ENCODE data around the gene PSMD13. TPM values are rescaled to one million over a fixed set of nuclear protein-coding genes. Genes with fewer than 3 reads are reported as not detected.

Gene PSMD13
- total RNA-seq, 2 experiments from 2014 or later = 210 to 214 TPM

GRCh38 chr11:272195-272930 is 35.6 kb downstream of the PSMD13 start:
- Mint-ChIP-seq H3K4me1 (ENCODE audit: low read depth) (peaks cover 35% of the 10 kb centered on the region), H3K27me3 (no peaks in the 10 kb centered on the region), H3K9me3 (peaks cover 12% of the 10 kb centered on the region), H3K4me3 (no peak overlapping the region), H3K27ac (no peak overlapping the region), H3K36me3 (peaks cover 9% of the 10 kb centered on the region)
- CTCF ChIA-PET = interaction anchor here (1.0 kb wide), 1 partner anchor 9 kb away, joined by 4 read pairs; no protein-coding TSS in a partner anchor
- DNase-seq = peak; percentile 7
- intact Hi-C loops (cut with micrococcal nuclease) = no loop called here
- POLR2A ChIA-PET = no interaction called here

GRCh38 chr11:272931-273198 is 36.1 kb downstream of the PSMD13 start:
- H3K9me3 Mint-ChIP-seq = peaks cover 12% of the 10 kb centered on the region
- peaks cover 36% of the 10 kb centered on the region for H3K4me1 Mint-ChIP-seq (ENCODE audit: low read depth)
- H3K27ac Mint-ChIP-seq = no peak overlapping the region
- no peaks in the 10 kb centered on the region for H3K27me3 Mint-ChIP-seq
- intact Hi-C loops (cut with micrococcal nuclease) = no loop called here
- DNase-seq = no peak
- ChIA-PET CTCF (interaction anchor here (0.6 to 2.1 kb wide), 2 partner anchors 32 to 86 kb away, joined by 3 to 6 read pairs; no protein-coding TSS in a partner anchor), POLR2A (no interaction called here)
- no peak overlapping the region for H3K4me3 Mint-ChIP-seq
- peaks cover 9% of the 10 kb centered on the region for H3K36me3 Mint-ChIP-seq

DNA sequence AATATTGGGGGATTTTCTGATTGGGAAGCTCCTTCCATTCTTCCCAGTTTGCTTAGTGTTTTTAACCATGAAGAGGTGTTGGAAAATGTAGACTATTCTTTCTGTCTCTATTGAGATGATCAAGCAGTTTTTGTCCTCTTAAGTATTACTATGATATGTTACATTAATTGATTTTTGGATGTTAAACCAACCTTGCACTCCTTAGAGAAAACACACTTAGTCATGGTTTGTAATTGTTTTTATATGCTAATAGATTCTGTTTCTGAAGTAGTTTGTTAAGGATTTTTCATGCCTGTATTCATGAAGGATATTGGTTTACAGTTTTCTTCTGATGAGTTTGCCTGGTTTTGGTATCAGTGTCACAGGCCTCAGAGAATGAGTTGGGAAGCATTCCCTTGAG is 39.4 kb downstream of the PSMD13 start:
- Mint-ChIP-seq H3K9me3 (peaks cover 12% of the 10 kb centered on the region), H3K4me3 (no peak overlapping the region), H3K27me3 (peaks cover 9% of the 10 kb centered on the region), H3K27ac (no peak overlapping the region), H3K4me1 (ENCODE audit: low read depth) (peaks cover 26% of the 10 kb centered on the region), H3K36me3 (peaks cover 8% of the 10 kb centered on the region)
- CTCF ChIA-PET = interaction anchor here (0.8 kb wide), 1 partner anchor 10 kb away, joined by 3 read pairs; no protein-coding TSS in a partner anchor
- DNase-seq = no peak
- intact Hi-C loops (cut with micrococcal nuclease) = no loop called here
- POLR2A ChIA-PET = no interaction called here

GRCh38 chr11:278001-278951 is 41.5 kb downstream of the PSMD13 start, which contains the start of gene NLRP6:
TSS of gene NLRP6 (plus strand) at chr11:278407. CDS start at chr11:278570, 163 bp downstream.
- no peak for DNase-seq
- H3K27ac Mint-ChIP-seq = peak within 1 kb of the TSS; percentile 63
- peak within 1 kb of the TSS; percentile 76 for H3K4me3 Mint-ChIP-seq
- peaks cover 18% of the 10 kb centered on the region for H3K27me3 Mint-ChIP-seq
- ChIA-PET POLR2A (interaction anchor here (1.0 to 1.3 kb wide), 4 partner anchors 9 to 38 kb away, joined by 3 to 4 read pairs (median 3); no protein-coding TSS in a partner anchor), CTCF (interaction anchor here (0.8 to 9.1 kb wide), 3 partner anchors 27 to 39 kb away, joined by 3 to 57 read pairs (median 4); no protein-coding TSS in a partner anchor)
- H3K4me1 Mint-ChIP-seq (ENCODE audit: low read depth) = peaks cover 45% of the 10 kb centered on the region
- intact Hi-C loops (cut with micrococcal nuclease) = no loop called here
- H3K36me3 Mint-ChIP-seq = peaks cover 10% of the 10 kb centered on the region
- peaks cover 12% of the 10 kb centered on the region for H3K9me3 Mint-ChIP-seq

DNA sequence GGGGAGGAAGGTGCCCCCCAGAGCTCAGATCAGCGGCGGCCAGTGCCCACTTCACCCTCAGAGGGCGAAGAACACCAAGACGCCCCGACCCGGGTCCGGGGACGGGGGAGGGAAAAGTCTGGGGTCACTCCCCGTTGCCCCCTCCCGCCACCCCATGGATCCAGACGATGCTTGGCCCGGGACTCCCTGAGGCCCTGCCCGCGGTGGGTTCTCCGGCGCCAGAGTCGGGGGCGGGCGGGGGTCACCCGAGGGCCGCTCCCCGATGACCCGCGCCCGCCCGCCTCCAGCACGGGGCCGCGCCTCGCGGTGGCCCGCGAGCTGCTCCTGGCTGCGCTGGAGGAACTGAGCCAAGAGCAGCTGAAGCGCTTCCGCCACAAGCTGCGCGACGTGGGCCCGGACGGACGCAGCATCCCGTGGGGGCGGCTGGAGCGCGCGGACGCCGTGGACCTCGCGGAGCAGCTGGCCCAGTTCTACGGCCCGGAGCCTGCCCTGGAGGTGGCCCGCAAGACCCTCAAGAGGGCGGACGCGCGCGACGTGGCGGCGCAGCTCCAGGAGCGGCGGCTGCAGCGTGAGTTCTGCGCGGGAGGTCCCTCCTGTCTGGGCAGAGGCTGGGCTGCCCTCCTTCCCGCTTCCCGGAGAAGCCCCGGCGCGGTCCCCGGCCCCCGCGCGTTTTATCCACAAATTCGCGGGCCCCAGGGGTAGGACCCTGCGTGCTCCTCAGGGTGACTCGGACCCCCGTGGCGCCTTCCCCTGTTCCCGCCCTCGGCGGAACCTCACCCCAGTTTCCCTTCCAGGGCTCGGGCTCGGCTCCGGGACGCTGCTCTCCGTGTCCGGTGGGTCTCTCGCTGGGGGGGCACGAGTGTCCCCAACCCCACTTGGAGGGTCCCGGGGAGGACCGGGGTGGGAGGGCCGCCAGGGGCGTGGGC is 42.5 kb downstream of the PSMD13 start:
- Mint-ChIP-seq H3K4me1 (ENCODE audit: low read depth) (peaks cover 50% of the 10 kb centered on the region), H3K36me3 (peaks cover 10% of the 10 kb centered on the region), H3K27ac (peak overlapping the region; percentile 63), H3K9me3 (peaks cover 12% of the 10 kb centered on the region), H3K4me3 (peak overlapping the region; percentile 76), H3K27me3 (peaks cover 18% of the 10 kb centered on the region)
- intact Hi-C loops (cut with micrococcal nuclease) = no loop called here
- peak; percentile 30 for DNase-seq
- CTCF ChIA-PET = interaction anchor here (0.7 to 9.1 kb wide), 8 partner anchors 11 to 162 kb away, joined by 3 to 57 read pairs (median 3); partner anchors contain the start of genes ANO9 and BET1L
- POLR2A ChIA-PET = interaction anchor here (1.0 to 1.4 kb wide), 5 partner anchors 8 to 72 kb away, joined by 3 to 4 read pairs (median 3); partner anchors contain the start of genes BET1L and RIC8A

DNA sequence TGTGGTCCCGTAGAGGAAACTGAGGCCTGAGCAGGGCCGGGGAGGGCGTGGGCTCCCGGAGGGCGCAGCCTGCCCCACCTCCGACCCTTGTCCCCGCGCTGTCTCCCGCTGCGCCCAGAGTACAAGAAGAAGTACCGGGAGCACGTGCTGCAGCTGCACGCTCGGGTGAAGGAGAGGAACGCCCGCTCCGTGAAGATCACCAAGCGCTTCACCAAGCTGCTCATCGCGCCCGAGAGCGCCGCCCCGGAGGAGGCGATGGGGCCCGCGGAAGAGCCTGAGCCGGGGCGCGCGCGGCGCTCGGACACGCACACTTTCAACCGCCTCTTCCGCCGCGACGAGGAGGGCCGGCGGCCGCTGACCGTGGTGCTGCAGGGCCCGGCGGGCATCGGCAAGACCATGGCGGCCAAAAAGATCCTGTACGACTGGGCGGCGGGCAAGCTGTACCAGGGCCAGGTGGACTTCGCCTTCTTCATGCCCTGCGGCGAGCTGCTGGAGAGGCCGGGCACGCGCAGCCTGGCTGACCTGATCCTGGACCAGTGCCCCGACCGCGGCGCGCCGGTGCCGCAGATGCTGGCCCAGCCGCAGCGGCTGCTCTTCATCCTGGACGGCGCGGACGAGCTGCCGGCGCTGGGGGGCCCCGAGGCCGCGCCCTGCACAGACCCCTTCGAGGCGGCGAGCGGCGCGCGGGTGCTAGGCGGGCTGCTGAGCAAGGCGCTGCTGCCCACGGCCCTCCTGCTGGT is 43.4 kb downstream of the PSMD13 start:
- H3K27ac Mint-ChIP-seq = peak overlapping the region; percentile 54
- intact Hi-C loops (cut with micrococcal nuclease) = no loop called here
- ChIA-PET POLR2A (interaction anchor here (0.9 to 1.4 kb wide), 3 partner anchors 35 to 75 kb away, joined by 3 read pairs; partner anchors contain the start of genes BET1L and RIC8A), CTCF (interaction anchor here (0.7 to 9.1 kb wide), 13 partner anchors 9 to 555 kb away, joined by 3 to 57 read pairs (median 3); partner anchors contain the start of genes ANO9 and BET1L)
- peaks cover 10% of the 10 kb centered on the region for H3K36me3 Mint-ChIP-seq
- H3K4me3 Mint-ChIP-seq = peak overlapping the region; percentile 68
- H3K9me3 Mint-ChIP-seq = peaks cover 12% of the 10 kb centered on the region
- DNase-seq = peak; percentile 62
- H3K4me1 Mint-ChIP-seq (ENCODE audit: low read depth) = peaks cover 50% of the 10 kb centered on the region
- peaks cover 18% of the 10 kb centered on the region for H3K27me3 Mint-ChIP-seq

- Mint-ChIP-seq H3K4me3 (peak overlapping the region; percentile 74), H3K36me3 (peaks cover 10% of the 10 kb centered on the region), H3K27me3 (peaks cover 18% of the 10 kb centered on the region), H3K27ac (peak overlapping the region; percentile 65), H3K9me3 (peaks cover 11% of the 10 kb centered on the region), H3K4me1 (ENCODE audit: low read depth) (peaks cover 50% of the 10 kb centered on the region)
- CTCF ChIA-PET = interaction anchor here (0.8 to 9.1 kb wide), 10 partner anchors 9 to 554 kb away, joined by 3 to 57 read pairs (median 3); no protein-coding TSS in a partner anchor
- POLR2A ChIA-PET = interaction anchor here (0.9 to 1.4 kb wide), 2 partner anchors 74 kb away, joined by 3 read pairs; partner anchors contain the start of genes BET1L and RIC8A
- intact Hi-C loops (cut with micrococcal nuclease) = no loop called here
- DNase-seq = peak; percentile 59
Observed at GRCh38 chr11:280706-281485, 44.1 kb downstream of the PSMD13 start.

DNA sequence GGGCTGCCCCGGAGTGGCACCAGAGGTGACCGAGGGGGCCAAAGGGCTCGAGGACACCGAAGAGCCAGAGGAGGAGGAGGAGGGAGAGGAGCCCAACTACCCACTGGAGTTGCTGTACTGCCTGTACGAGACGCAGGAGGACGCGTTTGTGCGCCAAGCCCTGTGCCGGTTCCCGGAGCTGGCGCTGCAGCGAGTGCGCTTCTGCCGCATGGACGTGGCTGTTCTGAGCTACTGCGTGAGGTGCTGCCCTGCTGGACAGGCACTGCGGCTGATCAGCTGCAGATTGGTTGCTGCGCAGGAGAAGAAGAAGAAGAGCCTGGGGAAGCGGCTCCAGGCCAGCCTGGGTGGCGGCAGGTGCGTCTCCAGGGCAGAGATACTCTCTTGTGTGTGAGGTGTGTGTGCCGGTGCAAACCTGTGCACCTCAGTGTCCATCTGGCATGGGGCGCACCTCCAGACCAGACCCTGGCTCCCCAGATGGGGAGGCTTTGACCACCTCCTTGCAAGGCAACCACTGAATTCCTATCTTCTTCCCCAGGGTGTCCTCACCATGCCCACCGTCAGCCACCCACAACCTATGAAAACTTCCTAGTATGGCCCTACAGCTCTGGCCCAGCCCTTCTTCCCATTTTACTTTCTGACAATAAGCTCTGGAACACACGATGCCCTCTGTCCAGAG is 44.8 kb downstream of the PSMD13 start:
- intact Hi-C loops (cut with micrococcal nuclease) = no loop called here
- no peak for DNase-seq
- Mint-ChIP-seq H3K36me3 (peaks cover 5% of the 10 kb centered on the region), H3K4me3 (peak overlapping the region; percentile 74), H3K27me3 (peaks cover 18% of the 10 kb centered on the region), H3K4me1 (ENCODE audit: low read depth) (peaks cover 49% of the 10 kb centered on the region), H3K9me3 (peaks cover 4% of the 10 kb centered on the region), H3K27ac (peak overlapping the region; percentile 53)
- ChIA-PET CTCF (interaction anchor here (0.8 to 9.1 kb wide), 11 partner anchors 10 to 553 kb away, joined by 3 to 57 read pairs (median 3); no protein-coding TSS in a partner anchor), POLR2A (no interaction called here)

DNA sequence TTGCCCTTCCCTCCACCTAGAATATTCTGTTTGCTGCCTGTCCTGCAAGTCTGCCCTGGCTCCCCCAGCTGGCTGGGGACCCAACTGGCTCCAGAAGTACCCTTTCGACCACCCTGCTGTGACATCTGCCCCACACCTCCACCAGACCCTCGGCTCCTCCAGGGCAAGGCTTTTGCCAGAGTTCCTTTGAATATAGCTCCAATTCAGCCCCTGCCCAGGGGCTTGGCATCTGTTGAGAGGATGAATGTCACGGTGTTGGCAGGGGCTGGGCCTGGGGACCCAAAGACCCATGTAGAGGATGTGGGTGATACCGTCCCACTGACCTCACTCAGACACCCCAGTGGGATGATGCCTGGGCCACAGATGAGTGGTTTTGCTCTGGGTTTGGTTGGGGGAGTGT is 45.4 kb downstream of the PSMD13 start:
- H3K9me3 Mint-ChIP-seq = no peaks in the 10 kb centered on the region
- peaks cover 50% of the 10 kb centered on the region for H3K4me1 Mint-ChIP-seq (ENCODE audit: low read depth)
- CTCF ChIA-PET = interaction anchor here (1.0 to 9.1 kb wide), 6 partner anchors 11 to 62 kb away, joined by 3 to 57 read pairs (median 4); no protein-coding TSS in a partner anchor
- peak overlapping the region; percentile 74 for H3K4me3 Mint-ChIP-seq
- intact Hi-C loops (cut with micrococcal nuclease) = no loop called here
- H3K27ac Mint-ChIP-seq = peak overlapping the region; percentile 53
- POLR2A ChIA-PET = no interaction called here
- peaks cover 18% of the 10 kb centered on the region for H3K27me3 Mint-ChIP-seq
- peaks cover 2% of the 10 kb centered on the region for H3K36me3 Mint-ChIP-seq
- DNase-seq = peak; percentile 8

Data from activated CD4-positive, alpha-beta memory T cell treated with anti-CD3 and anti-CD28 coated beads for 36 hours (primary cell).